ENCODE data around the gene SLC25A18. TPM values are rescaled to one million over a fixed set of nuclear protein-coding genes. Genes with fewer than 3 reads are reported as not detected.

Gene SLC25A18
- total RNA-seq, 4 donors from 2014 or later: 1.9 to 8.3 (median 5.5) TPM; not detected in 1

- no peaks in the 10 kb centered on the region for H3K9me3 ChIP-seq
- no peaks in the 10 kb centered on the region for H3K4me1 ChIP-seq
- no peaks in the 10 kb centered on the region for H3K36me3 ChIP-seq
- no peak overlapping the region for H3K4me3 ChIP-seq
- H3K27ac ChIP-seq: peak overlapping the region in 1 of 4 donors; percentile 17
- TF ChIP-seq CTCF (IDR thresholded peaks at IDR 0.05): no peak
- no peak for TF ChIP-seq POLR2A (IDR thresholded peaks at IDR 0.05)
- no peaks in the 10 kb centered on the region for H3K27me3 ChIP-seq
- no peak for DNase-seq
These were observed 16.3 kb downstream of the SLC25A18 start for GRCh38 chr22:17579535-17579981.

GRCh38 chr22:17580441-17581031 lies 17.2 kb downstream of the SLC25A18 start:
- TF ChIP-seq CTCF (IDR thresholded peaks at IDR 0.05) (no peak), POLR2A (IDR thresholded peaks at IDR 0.05) (no peak)
- no peak overlapping the region for H3K4me3 ChIP-seq
- no peak overlapping the region for H3K27ac ChIP-seq
- no peaks in the 10 kb centered on the region for H3K4me1 ChIP-seq
- no peaks in the 10 kb centered on the region for H3K36me3 ChIP-seq
- DNase-seq: no peak
- H3K27me3 ChIP-seq: no peaks in the 10 kb centered on the region
- H3K9me3 ChIP-seq: no peaks in the 10 kb centered on the region

GRCh38 chr22:17581056-17581455 lies 17.8 kb downstream of the SLC25A18 start:
- H3K27me3 ChIP-seq: no peaks in the 10 kb centered on the region
- DNase-seq: no peak
- H3K4me1 ChIP-seq: no peaks in the 10 kb centered on the region
- no peak overlapping the region for H3K4me3 ChIP-seq
- TF ChIP-seq CTCF (IDR thresholded peaks at IDR 0.05) (no peak), POLR2A (IDR thresholded peaks at IDR 0.05) (no peak)
- H3K27ac ChIP-seq: no peak overlapping the region
- H3K9me3 ChIP-seq: no peaks in the 10 kb centered on the region
- no peaks in the 10 kb centered on the region for H3K36me3 ChIP-seq

- Histone ChIP-seq H3K27me3 (no peaks in the 10 kb centered on the region), H3K27ac (no peak overlapping the region), H3K9me3 (no peaks in the 10 kb centered on the region), H3K4me1 (no peaks in the 10 kb centered on the region), H3K36me3 (no peaks in the 10 kb centered on the region), H3K4me3 (no peak overlapping the region)
- no peak for TF ChIP-seq POLR2A (IDR thresholded peaks at IDR 0.05)
- TF ChIP-seq CTCF (IDR thresholded peaks at IDR 0.05): no peak
- DNase-seq: no peak
These were observed 18.3 kb downstream of the SLC25A18 start for GRCh38 chr22:17581631-17582030.

- no peaks in the 10 kb centered on the region for H3K27me3 ChIP-seq
- no peaks in the 10 kb centered on the region for H3K36me3 ChIP-seq
- TF ChIP-seq POLR2A (IDR thresholded peaks at IDR 0.05): no peak
- TF ChIP-seq CTCF (IDR thresholded peaks at IDR 0.05): no peak
- H3K27ac ChIP-seq: no peak overlapping the region
- no peak for DNase-seq
- no peaks in the 10 kb centered on the region for H3K4me1 ChIP-seq
- no peak overlapping the region for H3K4me3 ChIP-seq
- H3K9me3 ChIP-seq: no peaks in the 10 kb centered on the region
These were observed 19.9 kb downstream of the SLC25A18 start for GRCh38 chr22:17583151-17583550.

Measured in Peyer's patch (tissue), 4 donors.